H1 (cell line): ENCODE measurements around the gene ST6GALNAC5. TPM values are rescaled to one million over a fixed set of nuclear protein-coding genes. Genes with fewer than 3 reads are reported as not detected.

Experiments used
- CTCF ChIA-PET: fragments of 300-600 bp; sonication (Branson Sonifier 250); formaldehyde crosslinking; loops from one replicate; lab custom pipeline; 2021; ENCODE audit not compliant: partially characterized antibody; lab: Charles Lee
- POLR2A ChIA-PET: fragments of 300-600 bp; sonication (Branson Sonifier 250); formaldehyde crosslinking; loops from one replicate; lab custom pipeline; 2021; ENCODE audit warnings: inconsistent platforms; ENCODE audit not compliant: partially characterized antibody; lab: Charles Lee
- DNase-seq, 2 experiments: peaks; one replicate each; pipeline versions ENCODE4 v3.0.0 to v3.0.0-alpha.2; 2010 to 2022; ENCODE audit warnings: low spot score in 2 of 2, low read depth in 1 of 2, mixed read lengths in 1 of 2
- FAIRE-seq: peaks from 2 replicates; lab custom pipeline; 2011; peaks lifted over from hg19 to GRCh38; lab: Jason Lieb, UNC
- H2AFZ ChIP-seq: 2 replicates; pipeline ENCODE4 v1.8.1; 2012; ENCODE audit warnings: low read length, inconsistent platforms
- H2AK5ac ChIP-seq: 2 replicates; pipeline ENCODE4 v1.6.1; 2013; ENCODE audit warnings: low read depth, low read length
- H2BK120ac ChIP-seq: replicated peaks from 2 replicates; pipeline ENCODE3; 2013; ENCODE audit warnings: low read depth, low read length, inconsistent platforms
- H2BK12ac ChIP-seq: 2 replicates; pipeline ENCODE4 v1.6.1; 2013; ENCODE audit warnings: low read depth, low read length
- H2BK15ac ChIP-seq: 2 replicates; pipeline ENCODE4 v1.6.1; 2013; ENCODE audit warnings: low read length
- H2BK20ac ChIP-seq: 2 replicates; pipeline ENCODE4 v1.6.1; 2013; ENCODE audit warnings: low read length
- H2BK5ac ChIP-seq: 2 replicates; pipeline ENCODE4 v1.6.1; 2013; ENCODE audit warnings: low read depth, low read length
- H3K14ac ChIP-seq: 2 replicates; pipeline ENCODE4 v1.6.1; 2013; ENCODE audit warnings: inconsistent platforms; ENCODE audit not compliant: insufficient read length
- H3K18ac ChIP-seq: 2 replicates; pipeline ENCODE4 v1.6.1; 2013; ENCODE audit warnings: low read length; ENCODE audit errors: extremely low read depth
- H3K23ac ChIP-seq: 2 replicates; pipeline ENCODE4 v1.6.1; 2013; ENCODE audit warnings: inconsistent platforms; ENCODE audit not compliant: insufficient read length
- H3K23me2 ChIP-seq: 2 replicates; pipeline ENCODE4 v1.6.1; 2013; ENCODE audit warnings: low read depth, low read length
- H3K27ac ChIP-seq: 2 replicates; pipeline ENCODE4 v1.6.1; 2011; ENCODE audit warnings: low read depth, low read length, inconsistent platforms
- H3K27me3 ChIP-seq, 4 experiments: replicated peaks in 1 of 4; 1 replicate in 1 of 4; 2 replicates in 3 of 4; pipeline versions ENCODE4 v1.6.1 to v1.8.1; 2011 to 2013; ENCODE audit warnings: low read length in 3 of 4, mild to moderate bottlenecking in 3 of 4, inconsistent platforms in 2 of 4, mixed read lengths in 2 of 4, moderate library complexity in 1 of 4; ENCODE audit not compliant: control insufficient read depth in 3 of 4, insufficient read depth in 3 of 4; ENCODE audit errors: extremely low read depth in 1 of 4
- H3K36me3 ChIP-seq, 4 experiments: 2 replicates each; pipeline versions ENCODE4 v1.6.1 to v1.8.1; 2011 to 2013; ENCODE audit warnings: mild to moderate bottlenecking in 4 of 4, low read length in 3 of 4, moderate library complexity in 2 of 4, control low read depth in 1 of 4, inconsistent platforms in 1 of 4; ENCODE audit not compliant: insufficient read depth in 4 of 4, control insufficient read depth in 2 of 4
- H3K4ac ChIP-seq: replicated peaks from 2 replicates; pipeline ENCODE3; 2013; ENCODE audit warnings: low read length, low read depth, mixed read lengths, inconsistent platforms; ENCODE audit not compliant: insufficient read length
- H3K4me1 ChIP-seq, 4 experiments: replicated peaks in 1 of 4; 1 replicate in 1 of 4; 2 replicates in 3 of 4; pipeline versions ENCODE4 v1.6.1 to v1.8.1; 2011 to 2013; ENCODE audit warnings: low read length in 3 of 4, inconsistent platforms in 2 of 4, mixed read lengths in 1 of 4; ENCODE audit not compliant: insufficient read depth in 4 of 4, control insufficient read depth in 3 of 4
- H3K4me2 ChIP-seq, 2 experiments: 2 replicates each; pipeline versions ENCODE4 v1.6.1 to v1.8.1; 2011 to 2013; ENCODE audit warnings: low read depth in 2 of 2, low read length in 2 of 2, control low read depth in 1 of 2, inconsistent platforms in 1 of 2, mild to moderate bottlenecking in 1 of 2; ENCODE audit not compliant: insufficient read depth in 1 of 2
- H3K4me3 ChIP-seq, 4 experiments: fragments of 200-600, 300-600 bp in 1 of 4; sonication (generic), shearing (Covaris generic), sonication (Bioruptor Twin) in 1 of 4; 2 replicates each; pipeline versions ENCODE4 v1.5.1 to v1.8.1; 2011 to 2016; ENCODE audit warnings: low read length in 4 of 4, low read depth in 3 of 4, control low read depth in 2 of 4, inconsistent platforms in 2 of 4, mild to moderate bottlenecking in 2 of 4, mixed read lengths in 1 of 4, moderate library complexity in 1 of 4; ENCODE audit not compliant: insufficient read depth in 2 of 4; ENCODE audit errors: extremely low read depth in 1 of 4
- H3K56ac ChIP-seq: replicated peaks from 2 replicates; pipeline ENCODE3; 2013; ENCODE audit warnings: low read depth, mild to moderate bottlenecking, mixed read lengths, low read length, inconsistent platforms; ENCODE audit not compliant: insufficient read length
- H3K79me1 ChIP-seq: 2 replicates; pipeline ENCODE4 v1.6.1; 2013; ENCODE audit warnings: low read depth, low read length, control low read depth
- H3K79me2 ChIP-seq, 2 experiments: 2 replicates each; pipeline versions ENCODE4 v1.6.1 to v1.8.1; 2012 to 2013; ENCODE audit warnings: low read length in 2 of 2, mild to moderate bottlenecking in 2 of 2, inconsistent platforms in 1 of 2; ENCODE audit not compliant: insufficient read depth in 2 of 2, control insufficient read depth in 1 of 2
- H3K9ac ChIP-seq, 4 experiments: replicated peaks in 1 of 4; 1 replicate in 1 of 4; 2 replicates in 3 of 4; pipeline versions ENCODE4 v1.6.1 to v1.8.1; 2011 to 2013; ENCODE audit warnings: low read depth in 3 of 4, low read length in 3 of 4, control low read depth in 2 of 4, mild to moderate bottlenecking in 2 of 4, moderate library complexity in 2 of 4, inconsistent platforms in 1 of 4; ENCODE audit errors: extremely low read depth in 1 of 4
- H3K9me3 ChIP-seq, 2 experiments: 2 replicates each; pipeline versions ENCODE4 v1.6.1 to v1.8.1; 2012 to 2013; ENCODE audit warnings: mild to moderate bottlenecking in 2 of 2, moderate library complexity in 2 of 2, control low read depth in 1 of 2, inconsistent platforms in 1 of 2, low read depth in 1 of 2, low read length in 1 of 2, mixed read lengths in 1 of 2; ENCODE audit not compliant: insufficient read depth in 2 of 2
- H4K20me1 ChIP-seq, 2 experiments: replicated peaks in 1 of 2; 2 replicates each; pipeline versions ENCODE3 to v1.8.1; 2011 to 2013; ENCODE audit warnings: inconsistent platforms in 2 of 2, low read length in 2 of 2, mild to moderate bottlenecking in 1 of 2; ENCODE audit not compliant: insufficient read depth in 2 of 2, control insufficient read depth in 1 of 2
- H4K5ac ChIP-seq: 2 replicates; pipeline ENCODE4 v1.6.1; 2013; ENCODE audit warnings: low read length, low read depth, mixed read lengths, inconsistent platforms; ENCODE audit not compliant: insufficient read length
- H4K8ac ChIP-seq: 2 replicates; pipeline ENCODE4 v1.8.0; 2013; ENCODE audit warnings: mild to moderate bottlenecking, moderate library complexity, low read length, inconsistent platforms; ENCODE audit not compliant: insufficient read depth; ENCODE audit errors: extremely low read depth
- H4K91ac ChIP-seq: replicated peaks from 2 replicates; pipeline ENCODE3; 2013; ENCODE audit warnings: low read length, mixed read lengths, inconsistent platforms; ENCODE audit not compliant: insufficient read length
- ASH2L ChIP-seq: fragments of 200-600, 300-600 bp; sonication (generic); IDR thresholded peaks from one replicate; pipeline ENCODE4 v1.7.1; 2017; ENCODE audit warnings: low read length
- CBX5 ChIP-seq: fragments of 300-800, 300-1000 bp; sonication (generic); IDR thresholded peaks from 2 replicates; pipeline ENCODE4 v1.7.1; 2016; ENCODE audit warnings: antibody characterized with exemption, low read length, low read depth
- CHD1 ChIP-seq: IDR thresholded peaks from 2 replicates; pipeline ENCODE4 v1.6.1; 2012; ENCODE audit warnings: low read depth, low read length, improper control_type of control experiment
- CHD2 ChIP-seq: IDR thresholded peaks from 2 replicates; pipeline ENCODE4 v1.6.1; 2012; ENCODE audit warnings: low read length, improper control_type of control experiment
- JUND ChIP-seq: IDR thresholded peaks from 2 replicates; pipeline ENCODE4 v1.6.1; 2011; ENCODE audit warnings: mild to moderate bottlenecking, improper control_type of control experiment, low read length
- KDM1A ChIP-seq: fragments of 200-600, 300-600 bp; sonication (generic); IDR thresholded peaks from 2 replicates; pipeline ENCODE4 v1.7.1; 2016; ENCODE audit warnings: mild to moderate bottlenecking, low read length, borderline replicate concordance
- MAFK ChIP-seq: IDR thresholded peaks from 2 replicates; pipeline ENCODE4 v1.6.1; 2012; ENCODE audit warnings: low read depth, mild to moderate bottlenecking, improper control_type of control experiment, low read length
- POU5F1 ChIP-seq: IDR thresholded peaks from 2 replicates; pipeline ENCODE4 v1.6.1; 2011; ENCODE audit warnings: low read depth, mild to moderate bottlenecking, low read length, moderate library complexity
- RAD21 ChIP-seq, 2 experiments: IDR thresholded peaks in 1 of 2; conservative IDR thresholded peaks in 1 of 2; 2 replicates each; pipeline ENCODE4 v1.6.1; 2011; ENCODE audit warnings: low read depth in 2 of 2, low read length in 2 of 2, improper control_type of control experiment in 1 of 2, inconsistent platforms in 1 of 2, mild to moderate bottlenecking in 1 of 2, moderate library complexity in 1 of 2
- RNF2 ChIP-seq: fragments of 200-900, 300-1000 bp; sonication (generic); IDR thresholded peaks from 2 replicates; pipeline ENCODE4 v1.7.1; 2016; ENCODE audit warnings: borderline replicate concordance, low read depth, mild to moderate bottlenecking, antibody characterized with exemption, low read length; ENCODE audit not compliant: poor library complexity, severe bottlenecking; ENCODE audit errors: missing control alignments
- SRF ChIP-seq: IDR thresholded peaks from 2 replicates; pipeline ENCODE4 v1.6.1; 2011; ENCODE audit warnings: mild to moderate bottlenecking, low read depth, low read length, moderate library complexity
- TAF7 ChIP-seq: optimal IDR thresholded peaks from 2 replicates; pipeline ENCODE3; 2011; ENCODE audit warnings: low read depth, mild to moderate bottlenecking, inconsistent platforms, low read length, moderate library complexity, borderline replicate concordance
- WGBS, 2 experiments: shearing (Covaris generic) in 1 of 2; methylation state at CpG; one replicate each; pipeline versions ENCODE4 v1.1.6 to v1.1.7; 2013 to 2015; ENCODE audit warnings: low lambda C conversion rate in 2 of 2, mixed read lengths in 2 of 2, inconsistent platforms in 1 of 2, low coverage in 1 of 2, missing lambda C conversion rate in 1 of 2; ENCODE audit not compliant: insufficient replicate concordance in 2 of 2, insufficient coverage in 1 of 2, insufficient read length in 1 of 2; ENCODE audit errors: extremely low coverage in 1 of 2, missing lambda C conversion rate in 1 of 2; 5-methylcytosine and 5-hydroxymethylcytosine counted together
- polyA plus RNA-seq, 7 experiments: library from polyadenylated mRNA; depleted of rRNA in 3 of 7; stranded (reverse) in 5 of 7; unstranded in 2 of 7; fragments of >200 nt in 5 of 7; fragments of 200-250 nt in 2 of 7; gene quantifications; 1 replicate in 5 of 7; 2 replicates in 1 of 7; 4 replicates in 1 of 7; pipeline versions ENCODE4 v1.2.1 to v1.2.3, GENCODE V29; 2011 to 2013; ENCODE audit warnings: missing spikeins in 2 of 7, mixed read lengths in 2 of 7
- total RNA-seq: library from RNA; stranded (reverse); fragmentation: NEBNext Ultra II Directional; extraction: Animal tissue kit (Norgen Biotek cat#: 25700); gene quantifications from 2 replicates; pipeline ENCODE4 v1.2.1, GENCODE V29; 2021

The ST6GALNAC5 gene
- total and polyA plus RNA-seq, 2 of the 8 experiments (the other 6 are each of a cell fraction or from before 2014, with no cell fraction given) = 6.2 to 7.3 TPM

GRCh38 chr1:76861149-76861548 is 6.1 kb upstream of the ST6GALNAC5 start:
- Histone ChIP-seq H4K20me1 (no peaks in the 10 kb centered on the region), H4K8ac (no peak overlapping the region), H3K27me3 (peaks cover 0 to 2% (median 0%) of the 10 kb centered on the region in 4 experiments; a peak in 3 of 7 replicates), H3K23ac (no peak overlapping the region), H3K9ac (no peak overlapping the region), H3K79me2 (no peaks in the 10 kb centered on the region), H3K23me2 (no peaks in the 10 kb centered on the region), H4K91ac (no peak overlapping the region), H3K56ac (no peak overlapping the region), H3K4ac (no peak overlapping the region), H3K27ac (no peak overlapping the region), H3K14ac (no peak overlapping the region), H3K36me3 (no peaks in the 10 kb centered on the region), H2AK5ac (no peak overlapping the region), H3K4me1 (peaks cover 0 to 4% (median 2%) of the 10 kb centered on the region in 4 experiments; a peak in 3 of 7 replicates), H2BK120ac (no peak overlapping the region), H3K9me3 (no peaks in the 10 kb centered on the region), H2AFZ (no peak overlapping the region), H2BK15ac (no peak overlapping the region), H2BK5ac (no peak overlapping the region), H3K4me2 (no peak overlapping the region), H4K5ac (no peak overlapping the region), H2BK12ac (no peak overlapping the region), H2BK20ac (no peak overlapping the region), H3K79me1 (no peaks in the 10 kb centered on the region), H3K4me3 (no peak overlapping the region), H3K18ac (no peak overlapping the region)
- CTCF ChIA-PET = no interaction called here
- 92% methylated on average over 2 of the region's 2 CpGs; no CpG with 5 or more reads in 1 of the 2 experiments for WGBS, 2 experiments
- DNase-seq (no peak), FAIRE-seq (no peak)
- POLR2A ChIA-PET = no interaction called here
- TF ChIP-seq CHD1 (no peak), CHD2 (no peak), CBX5 (no peak), POU5F1 (no peak), JUND (no peak), RNF2 (no peak), MAFK (no peak), ASH2L (no peak), TAF7 (no peak), RAD21 (IDR thresholded peaks at IDR 0.05 in 1 of 2, conservative IDR thresholded peaks at IDR 0.05 in 1 of 2; ENCODE audit: low read depth in 2 of 2, low read length in 2 of 2) (no peak), KDM1A (no peak), SRF (no peak)
